Calu3 (cell line): ENCODE measurements around the gene TIGAR. TPM values are rescaled to one million over a fixed set of nuclear protein-coding genes. Genes with fewer than 3 reads are reported as not detected.

Source experiments
- BruUV-seq: library from RNA; stranded (reverse); fragments of 400-500 nt; replicated peaks from 2 replicates; lab custom pipeline; 2021; lab: Mats Ljungman, UMichigan
- CTCF ChIA-PET: fragments of 300-600 bp; sonication (Branson Sonifier 250); formaldehyde crosslinking; loops from one replicate; lab custom pipeline; 2022; ENCODE audit warnings: antibody characterized with exemption; lab: Charles Lee
- DNase-seq: peaks from one replicate; pipeline ENCODE4 v3.0.0; 2022
- H3K27ac Mint-ChIP-seq: one replicate; pipeline ENCODE4 v1.8.0; 2022; ENCODE audit warnings: mixed read lengths; ENCODE audit not compliant: unreplicated experiment
- H3K27me3 Mint-ChIP-seq: one replicate; pipeline ENCODE4 v1.8.0; 2022; ENCODE audit warnings: mixed read lengths; ENCODE audit not compliant: unreplicated experiment
- H3K36me3 Mint-ChIP-seq: one replicate; pipeline ENCODE4 v1.8.0; 2022; ENCODE audit warnings: mild to moderate bottlenecking, moderate library complexity, mixed read lengths; ENCODE audit not compliant: insufficient read depth, unreplicated experiment
- H3K4me1 Mint-ChIP-seq: one replicate; pipeline ENCODE4 v1.8.0; 2022; ENCODE audit warnings: mild to moderate bottlenecking, low read depth, mixed read lengths; ENCODE audit not compliant: unreplicated experiment
- H3K4me3 Mint-ChIP-seq: one replicate; pipeline ENCODE4 v1.8.0; 2022; ENCODE audit warnings: mild to moderate bottlenecking, low read depth, moderate library complexity, mixed read lengths; ENCODE audit not compliant: unreplicated experiment
- H3K9me3 Mint-ChIP-seq: one replicate; pipeline ENCODE4 v1.8.0; 2022; ENCODE audit warnings: low read depth, mixed read lengths; ENCODE audit not compliant: unreplicated experiment
- CTCF ChIP-seq: fragments of 200-600 bp; IDR thresholded peaks from one replicate; pipeline ENCODE4 v1.8.0; 2022; ENCODE audit warnings: antibody characterized with exemption; ENCODE audit not compliant: unreplicated experiment
- intact Hi-C: fragments of 100-400 bp; cut with micrococcal nuclease; formaldehyde crosslinking; loops from one replicate; pipeline ENCODE4 v1.10.0; 2022; ENCODE audit not compliant: unreplicated experiment
- total RNA-seq: library from RNA; stranded (reverse); gene quantifications from 2 replicates; pipeline ENCODE4 v1.2.3, GENCODE V29; 2022

The TIGAR gene
- total RNA-seq, 1 experiment from 2014 or later = 15.9 TPM

GRCh38 chr12:4323396-4323795 is 2.4 kb downstream of the TIGAR start:
- H3K4me3 Mint-ChIP-seq = no peak overlapping the region
- peaks cover 3% of the 10 kb centered on the region for H3K9me3 Mint-ChIP-seq
- BruUV-seq = no TSS peak
- H3K27ac Mint-ChIP-seq = no peak overlapping the region
- H3K4me1 Mint-ChIP-seq = peaks cover 11% of the 10 kb centered on the region
- intact Hi-C loops = no loop called here
- no peak for TF ChIP-seq CTCF
- DNase-seq = no peak
- CTCF ChIA-PET = interaction anchor here (0.6 to 0.7 kb wide), 3 partner anchors 12 to 613 kb away, joined by 3 to 5 read pairs (median 3); no protein-coding TSS in a partner anchor
- H3K27me3 Mint-ChIP-seq = no peaks in the 10 kb centered on the region
- H3K36me3 Mint-ChIP-seq = peaks cover 28% of the 10 kb centered on the region

- Mint-ChIP-seq H3K4me3 (no peak overlapping the region), H3K4me1 (peaks cover 9% of the 10 kb centered on the region)
- CTCF ChIA-PET = no interaction called here
Measured at GRCh38 chr12:4324366-4324765, 3.4 kb downstream of the TIGAR start.

GRCh38 chr12:4325966-4326365 is 5.0 kb downstream of the TIGAR start:
- no peaks in the 10 kb centered on the region for H3K9me3 Mint-ChIP-seq
- no TSS peak for BruUV-seq
- peaks cover 13% of the 10 kb centered on the region for H3K36me3 Mint-ChIP-seq

More at GRCh38 chr12:4324366-4324765, 3.4 kb downstream of the TIGAR start:
- Mint-ChIP-seq H3K36me3 (peaks cover 27% of the 10 kb centered on the region), H3K9me3 (peaks cover 3% of the 10 kb centered on the region), H3K27ac (no peak overlapping the region), H3K27me3 (no peaks in the 10 kb centered on the region)
- no TSS peak for BruUV-seq
- DNase-seq = no peak
- TF ChIP-seq CTCF = no peak
- intact Hi-C loops = no loop called here

GRCh38 chr12:4327293-4327692 is 6.3 kb downstream of the TIGAR start:
- CTCF ChIA-PET = no interaction called here
- Mint-ChIP-seq H3K27me3 (no peaks in the 10 kb centered on the region), H3K9me3 (no peaks in the 10 kb centered on the region), H3K4me3 (no peak overlapping the region), H3K27ac (no peak overlapping the region), H3K4me1 (no peaks in the 10 kb centered on the region), H3K36me3 (no peaks in the 10 kb centered on the region)
- intact Hi-C loops = no loop called here
- no peak for TF ChIP-seq CTCF
- DNase-seq = no peak
- BruUV-seq = no TSS peak

More at GRCh38 chr12:4325966-4326365, 5.0 kb downstream of the TIGAR start:
- Mint-ChIP-seq H3K4me1 (no peaks in the 10 kb centered on the region), H3K27me3 (no peaks in the 10 kb centered on the region), H3K27ac (no peak overlapping the region), H3K4me3 (no peak overlapping the region)
- intact Hi-C loops = no loop called here
- DNase-seq = no peak
- CTCF ChIA-PET = interaction anchor here (0.5 to 0.6 kb wide), 2 partner anchors 149 to 551 kb away, joined by 4 to 6 read pairs; no protein-coding TSS in a partner anchor
- TF ChIP-seq CTCF = no peak
